C4-2B (cell line): Measurements from ENCODE around the gene UBL5.

ENCODE experiments used
- H3K27ac ChIP-seq: fragments of 450-650 bp; 2 replicates; pipeline ENCODE4 v1.5.1; 2017
- ZFX ChIP-seq: fragments of 450-650 bp; IDR thresholded peaks from 2 replicates; pipeline ENCODE4 v1.6.1; 2017
- TF ChIP-seq, protein P1 (sequence below): fragments of 450-650 bp; conservative IDR thresholded peaks from 2 replicates; pipeline ENCODE4 v1.5.1; 2017; ENCODE audit warnings: mild to moderate bottlenecking

Gene UBL5

DNA sequence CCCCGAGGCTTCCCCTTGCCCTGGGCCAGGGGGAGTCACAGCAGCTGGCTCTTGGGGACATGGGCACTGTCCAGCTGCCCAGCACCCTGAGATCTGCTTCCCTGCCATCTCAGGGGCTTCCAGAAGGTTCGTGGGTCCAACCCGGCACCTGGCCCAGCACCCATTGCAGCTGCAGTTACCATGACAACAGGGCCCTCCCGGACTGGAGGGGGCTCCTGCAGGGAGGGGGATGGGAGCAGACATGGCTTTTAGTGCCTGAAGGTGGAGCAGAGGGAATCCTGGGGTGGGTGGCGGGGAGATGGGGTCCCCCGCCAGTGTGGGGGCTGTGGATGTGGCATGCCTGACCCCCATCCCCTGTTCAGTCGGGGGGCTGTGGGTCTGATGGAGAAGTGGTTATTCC lies 22.1 kb downstream of the UBL5 start:
- H3K27ac ChIP-seq: no peak overlapping the region
- TF ChIP-seq ZFX: no peak
- TF ChIP-seq, protein P1, sequence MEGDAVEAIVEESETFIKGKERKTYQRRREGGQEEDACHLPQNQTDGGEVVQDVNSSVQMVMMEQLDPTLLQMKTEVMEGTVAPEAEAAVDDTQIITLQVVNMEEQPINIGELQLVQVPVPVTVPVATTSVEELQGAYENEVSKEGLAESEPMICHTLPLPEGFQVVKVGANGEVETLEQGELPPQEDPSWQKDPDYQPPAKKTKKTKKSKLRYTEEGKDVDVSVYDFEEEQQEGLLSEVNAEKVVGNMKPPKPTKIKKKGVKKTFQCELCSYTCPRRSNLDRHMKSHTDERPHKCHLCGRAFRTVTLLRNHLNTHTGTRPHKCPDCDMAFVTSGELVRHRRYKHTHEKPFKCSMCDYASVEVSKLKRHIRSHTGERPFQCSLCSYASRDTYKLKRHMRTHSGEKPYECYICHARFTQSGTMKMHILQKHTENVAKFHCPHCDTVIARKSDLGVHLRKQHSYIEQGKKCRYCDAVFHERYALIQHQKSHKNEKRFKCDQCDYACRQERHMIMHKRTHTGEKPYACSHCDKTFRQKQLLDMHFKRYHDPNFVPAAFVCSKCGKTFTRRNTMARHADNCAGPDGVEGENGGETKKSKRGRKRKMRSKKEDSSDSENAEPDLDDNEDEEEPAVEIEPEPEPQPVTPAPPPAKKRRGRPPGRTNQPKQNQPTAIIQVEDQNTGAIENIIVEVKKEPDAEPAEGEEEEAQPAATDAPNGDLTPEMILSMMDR: no peak

DNA sequence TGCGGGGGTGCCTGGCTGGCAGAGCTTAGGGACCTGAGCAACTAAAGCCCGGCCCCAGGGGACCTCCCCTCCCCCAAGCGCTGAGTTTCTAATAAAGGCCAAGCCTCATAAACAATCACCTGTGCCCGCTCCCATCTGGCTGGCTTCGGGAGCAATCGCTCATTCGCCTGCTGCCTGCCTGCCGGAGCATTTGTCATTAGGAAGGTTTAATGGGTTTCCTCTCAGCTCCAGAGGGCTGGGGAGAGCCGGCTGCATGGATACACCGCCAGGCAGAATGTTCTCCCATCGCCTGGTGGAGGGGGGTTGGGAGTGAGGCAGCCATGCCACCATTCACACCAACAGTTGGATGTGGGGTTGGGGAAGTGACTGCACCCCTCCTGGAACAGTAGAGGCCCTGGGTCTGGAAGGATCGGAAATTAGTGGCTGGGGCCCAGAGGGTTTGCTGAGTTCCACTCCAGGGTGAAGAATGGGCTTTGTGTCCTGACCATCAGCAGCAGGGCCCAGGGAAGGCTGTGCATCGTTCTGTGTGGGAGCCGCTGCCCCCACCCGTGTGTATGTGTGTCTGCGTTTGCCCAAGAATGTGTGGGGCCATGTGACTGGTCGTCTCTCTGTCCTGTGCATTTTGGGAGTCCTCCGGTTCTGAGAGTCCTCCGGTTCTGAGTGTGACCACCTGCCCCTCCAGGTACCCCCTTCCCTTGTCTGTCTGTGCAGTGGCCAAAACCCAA lies 22.7 kb downstream of the UBL5 start:
- H3K27ac ChIP-seq: no peak overlapping the region
- TF ChIP-seq, protein P1: no peak
- TF ChIP-seq ZFX: no peak

GRCh38 chr19:9854282-9854846 lies 26.6 kb downstream of the UBL5 start:
- no peak overlapping the region for H3K27ac ChIP-seq
- TF ChIP-seq, protein P1: no peak
- no peak for TF ChIP-seq ZFX

DNA sequence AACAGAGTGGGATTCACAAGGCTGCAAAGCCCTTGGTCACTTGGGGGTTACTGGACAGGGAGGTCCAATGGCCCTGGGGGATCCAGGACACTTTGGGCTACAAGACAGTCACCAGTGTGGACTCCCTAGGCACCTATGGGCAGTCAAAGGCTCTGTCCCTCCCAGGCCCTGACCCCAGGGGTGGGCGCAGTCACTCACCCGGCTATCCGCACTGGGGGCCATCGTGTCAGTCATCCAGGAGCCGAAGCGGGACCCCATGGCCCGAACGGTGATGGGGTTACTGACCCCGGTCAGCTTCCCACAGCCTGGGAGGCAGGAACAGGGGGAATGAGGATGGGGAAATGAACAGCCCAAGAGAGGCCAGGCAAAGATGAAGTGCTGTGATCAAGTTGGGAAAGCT lies 28.9 kb downstream of the UBL5 start:
- TF ChIP-seq ZFX: no peak
- TF ChIP-seq, protein P1: no peak
- H3K27ac ChIP-seq: no peak overlapping the region

DNA sequence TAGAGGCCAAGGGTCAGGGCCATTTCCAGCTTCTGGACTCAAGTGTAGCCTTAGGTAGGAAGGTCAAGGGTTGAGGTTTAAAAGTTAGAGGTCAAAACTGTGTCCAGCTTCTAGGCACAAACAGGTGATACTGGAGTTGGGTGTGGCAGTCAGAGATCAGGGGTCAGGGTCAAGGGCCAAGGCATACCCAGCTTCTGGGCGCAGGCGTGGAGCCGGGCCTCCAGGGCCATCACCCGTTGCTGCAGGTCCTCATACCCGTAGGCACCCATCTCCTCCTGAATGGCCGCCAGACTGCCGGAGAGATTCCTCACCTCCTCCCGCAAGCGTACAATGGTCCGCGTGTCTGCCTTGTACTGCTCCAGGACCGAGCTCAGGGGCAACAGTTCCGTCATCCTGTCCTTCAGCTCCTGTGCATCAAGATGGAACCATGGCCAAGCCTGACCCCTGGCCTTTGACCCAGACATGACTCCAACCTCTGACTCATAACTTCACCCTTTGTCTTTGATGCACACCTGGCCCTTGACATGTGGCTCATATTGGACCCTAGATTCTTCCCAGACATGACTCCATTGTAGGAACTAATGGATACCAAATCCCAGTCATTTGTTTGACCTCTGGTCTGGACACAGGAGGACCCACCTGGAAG lies 29.5 kb downstream of the UBL5 start:
- TF ChIP-seq, protein P1: no peak
- no peak for TF ChIP-seq ZFX
- H3K27ac ChIP-seq: no peak overlapping the region

- H3K27ac ChIP-seq: no peak overlapping the region
- TF ChIP-seq, protein P1: no peak
Observed at GRCh38 chr19:9857920-9858746, 30.4 kb downstream of the UBL5 start.

- no peak for TF ChIP-seq ZFX
- TF ChIP-seq, protein P1: no peak
- no peak overlapping the region for H3K27ac ChIP-seq
Observed at GRCh38 chr19:9858766-9859165, 31.0 kb downstream of the UBL5 start.
